ENCODE data around the gene EXT2. TPM values are rescaled to one million over a fixed set of nuclear protein-coding genes. Genes with fewer than 3 reads are reported as not detected.

EXT2 gene
- total RNA-seq, 2 donors from 2014 or later: 47.7 to 60.3 TPM

DNA sequence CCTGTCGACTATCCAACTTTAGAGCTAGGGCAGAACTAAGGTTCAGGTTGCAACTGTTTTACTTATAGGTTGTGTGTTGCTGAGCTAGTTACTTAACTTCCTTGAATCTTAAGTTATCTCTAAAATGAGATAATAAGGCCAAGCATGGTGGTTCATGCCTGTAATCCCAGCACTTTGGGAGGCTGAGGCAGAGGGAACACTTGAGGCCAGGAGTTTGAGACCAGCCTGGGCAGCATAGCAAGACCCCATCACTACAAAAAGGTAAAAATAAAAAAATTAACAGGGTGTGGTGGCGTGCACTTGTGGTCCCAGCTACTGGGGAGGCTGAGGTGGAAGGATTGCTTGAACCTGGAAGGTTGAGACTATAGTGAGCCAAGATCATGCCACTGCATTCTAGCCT, 27.3 kb upstream of the EXT2 start:
- Histone ChIP-seq H3K9ac (ENCODE audit: extremely low read depth, low read length, poor library complexity, severe bottlenecking) (no peak overlapping the region), H3K27ac (ENCODE audit: low read depth, low read length) (no peak overlapping the region), H3K27me3 (ENCODE audit: control insufficient read depth, insufficient read depth, low read length, poor library complexity, severe bottlenecking) (no peaks in the 10 kb centered on the region), H3K4me3 (ENCODE audit: low read length) (no peak overlapping the region), H3K4me1 (ENCODE audit: control insufficient read depth, insufficient read depth, low read length) (no peaks in the 10 kb centered on the region), H3K9me3 (ENCODE audit: control insufficient read depth, low read length) (no peaks in the 10 kb centered on the region), H3K36me3 (ENCODE audit: control insufficient read depth, insufficient read depth, low read length) (no peaks in the 10 kb centered on the region)
- DNase-seq: peak; percentile 2
- no peaks in the 10 kb centered on the region for H3K9me3 Mint-ChIP-seq
- TF ChIP-seq CTCF (conservative IDR thresholded peaks at IDR 0.05): no peak
- H3K27ac Mint-ChIP-seq: no peak overlapping the region
- 100% methylated on average over 2 of the region's 2 CpGs for WGBS, 2 experiments (ENCODE audit: insufficient coverage in 1 of 2, insufficient read length in 1 of 2)
- peaks cover 21% of the 10 kb centered on the region for H3K4me1 Mint-ChIP-seq
- H3K27me3 Mint-ChIP-seq (ENCODE audit: insufficient read depth): no peaks in the 10 kb centered on the region
- no peak overlapping the region for H3K4me3 Mint-ChIP-seq
- H3K36me3 Mint-ChIP-seq (ENCODE audit: low read depth): peaks cover 10% of the 10 kb centered on the region

GRCh38 chr11:44071157-44071556, 24.3 kb upstream of the EXT2 start:
- Histone ChIP-seq H3K36me3 (ENCODE audit: control insufficient read depth, insufficient read depth, low read length) (no peaks in the 10 kb centered on the region), H3K4me1 (ENCODE audit: control insufficient read depth, insufficient read depth, low read length) (no peaks in the 10 kb centered on the region), H3K27me3 (ENCODE audit: control insufficient read depth, insufficient read depth, low read length, poor library complexity, severe bottlenecking) (no peaks in the 10 kb centered on the region), H3K27ac (ENCODE audit: low read depth, low read length) (no peak overlapping the region), H3K4me3 (ENCODE audit: low read length) (no peak overlapping the region), H3K9ac (ENCODE audit: extremely low read depth, low read length, poor library complexity, severe bottlenecking) (no peak overlapping the region), H3K9me3 (ENCODE audit: control insufficient read depth, low read length) (no peaks in the 10 kb centered on the region)
- peak; percentile 70 for DNase-seq
- Mint-ChIP-seq H3K27me3 (ENCODE audit: insufficient read depth) (peaks cover 11% of the 10 kb centered on the region), H3K4me1 (peaks cover 7% of the 10 kb centered on the region), H3K4me3 (no peak overlapping the region), H3K27ac (no peak overlapping the region), H3K36me3 (ENCODE audit: low read depth) (peaks cover 22% of the 10 kb centered on the region), H3K9me3 (no peaks in the 10 kb centered on the region)
- 76 to 100% methylated on average over 1 to 3 of the region's 3 CpGs for WGBS, 2 experiments (ENCODE audit: insufficient coverage in 1 of 2, insufficient read length in 1 of 2)
- peak; percentile 59 for TF ChIP-seq CTCF (conservative IDR thresholded peaks at IDR 0.05)

DNA sequence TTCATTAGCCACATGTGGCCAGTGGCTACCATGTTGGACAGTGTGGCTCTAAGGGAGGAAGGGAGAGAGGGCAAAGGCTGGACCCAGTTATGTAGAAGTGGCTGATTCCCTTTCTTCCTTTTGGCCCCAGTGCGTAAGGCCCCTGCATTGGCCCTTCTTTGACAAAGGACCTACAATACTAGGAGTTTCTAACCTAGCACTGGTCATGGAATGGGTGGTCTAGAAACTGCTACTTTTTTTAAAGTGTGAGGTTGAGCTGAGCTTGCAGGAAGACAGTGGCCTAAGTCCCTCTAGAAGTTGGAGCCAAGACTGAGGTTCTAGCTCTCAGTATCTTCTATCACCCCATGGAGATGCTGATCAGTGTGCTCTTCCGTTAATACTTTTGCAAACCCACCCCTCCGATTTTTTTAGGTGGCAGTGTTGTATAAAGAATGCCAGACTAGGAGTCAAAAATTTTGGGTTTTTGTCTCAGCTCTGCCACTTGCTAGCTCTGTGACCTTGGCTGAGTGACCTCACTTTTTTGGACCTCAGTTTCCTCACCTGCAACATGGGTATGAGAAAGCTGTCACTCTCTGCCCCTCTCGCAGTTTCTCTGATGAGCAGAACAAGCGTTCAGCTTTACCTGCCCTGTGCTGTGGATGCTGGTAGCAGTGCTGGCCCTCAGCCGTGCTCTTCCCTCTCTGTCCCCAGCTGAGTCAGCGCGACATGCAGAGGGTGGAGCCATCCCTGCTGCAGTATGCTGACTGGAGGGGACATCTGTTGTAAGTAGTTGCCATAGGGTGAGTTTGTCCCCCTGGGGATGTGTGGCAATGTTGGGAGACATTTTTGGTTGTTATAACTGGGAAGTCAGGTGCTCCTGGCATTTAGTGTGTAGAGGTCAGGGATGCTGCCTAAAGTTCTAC, 22.5 kb upstream of the EXT2 start:
- Mint-ChIP-seq H3K27ac (no peak overlapping the region), H3K9me3 (no peaks in the 10 kb centered on the region)

More for the DNA sequence above, 22.5 kb upstream of the EXT2 start:
- Mint-ChIP-seq H3K4me1 (no peaks in the 10 kb centered on the region), H3K36me3 (ENCODE audit: low read depth) (peaks cover 26% of the 10 kb centered on the region), H3K27me3 (ENCODE audit: insufficient read depth) (peaks cover 28% of the 10 kb centered on the region), H3K4me3 (no peak overlapping the region)
- H3K36me3 ChIP-seq (ENCODE audit: control insufficient read depth, insufficient read depth, low read length): no peaks in the 10 kb centered on the region
- no peak overlapping the region for H3K4me3 ChIP-seq (ENCODE audit: low read length)
- TF ChIP-seq CTCF (conservative IDR thresholded peaks at IDR 0.05): no peak
- no peaks in the 10 kb centered on the region for H3K4me1 ChIP-seq (ENCODE audit: control insufficient read depth, insufficient read depth, low read length)
- peaks cover 9% of the 10 kb centered on the region for H3K27me3 ChIP-seq (ENCODE audit: control insufficient read depth, insufficient read depth, low read length, poor library complexity, severe bottlenecking)
- no peaks in the 10 kb centered on the region for H3K9me3 ChIP-seq (ENCODE audit: control insufficient read depth, low read length)
- H3K27ac ChIP-seq (ENCODE audit: low read depth, low read length): no peak overlapping the region
- peak; percentile 30 for DNase-seq
- no peak overlapping the region for H3K9ac ChIP-seq (ENCODE audit: extremely low read depth, low read length, poor library complexity, severe bottlenecking)
- 93 to 97% methylated on average over 4 to 8 of the region's 8 CpGs for WGBS, 2 experiments (ENCODE audit: insufficient coverage in 1 of 2, insufficient read length in 1 of 2)

Data from endodermal cell (in vitro differentiated cells).